ENCODE measurements around the gene SATB1.

The SATB1 gene

DNA sequence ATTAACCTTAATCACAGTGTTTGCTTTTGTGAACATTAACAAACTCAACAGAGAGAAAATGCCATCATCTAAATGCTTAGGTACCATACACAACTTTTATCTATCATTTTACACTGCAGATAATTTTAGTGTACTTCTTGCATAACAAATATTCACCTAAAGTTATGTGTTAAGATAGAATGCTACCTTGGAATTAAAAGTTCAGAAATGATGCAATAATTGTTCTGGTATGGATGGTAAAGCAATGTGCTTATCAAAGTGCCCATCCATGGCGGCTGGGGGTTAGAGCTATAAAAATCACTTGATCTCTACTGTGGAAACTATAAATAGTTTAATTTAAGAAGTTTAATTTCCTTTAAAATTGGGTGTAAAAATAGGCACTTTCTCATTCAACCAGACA is 28.7 kb downstream of the SATB1 start:
- no peak for DNase-seq

DNA sequence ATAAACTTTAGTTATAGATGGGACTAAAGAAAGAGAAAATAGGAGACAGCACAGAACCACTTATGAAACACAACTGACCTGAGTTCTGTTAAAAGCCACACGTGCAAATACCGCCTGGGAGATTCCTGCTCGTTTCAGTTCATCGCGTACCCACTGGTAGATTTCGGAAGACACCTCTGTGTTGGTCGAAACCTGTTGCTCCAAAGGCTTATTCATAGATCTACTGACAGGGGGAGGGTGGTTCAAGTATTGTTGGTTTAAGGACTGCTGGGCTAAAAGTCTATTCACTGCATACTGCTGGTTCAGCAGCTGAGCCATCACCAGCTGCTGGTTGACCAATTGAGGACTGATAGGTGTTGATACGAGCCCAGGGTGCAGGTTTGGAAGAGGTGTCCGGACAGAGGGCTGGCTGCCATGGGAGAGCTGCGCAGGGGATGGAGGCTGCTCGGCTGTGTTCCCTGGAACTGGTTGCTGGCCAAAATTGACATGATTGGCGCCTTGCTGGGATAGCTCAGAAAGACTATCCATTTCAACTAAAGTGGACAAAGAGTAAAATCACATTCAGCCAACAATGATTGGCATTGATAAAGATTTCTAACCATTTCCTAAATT is 30.6 kb downstream of the SATB1 start:
- DNase-seq, result no peak

DNA sequence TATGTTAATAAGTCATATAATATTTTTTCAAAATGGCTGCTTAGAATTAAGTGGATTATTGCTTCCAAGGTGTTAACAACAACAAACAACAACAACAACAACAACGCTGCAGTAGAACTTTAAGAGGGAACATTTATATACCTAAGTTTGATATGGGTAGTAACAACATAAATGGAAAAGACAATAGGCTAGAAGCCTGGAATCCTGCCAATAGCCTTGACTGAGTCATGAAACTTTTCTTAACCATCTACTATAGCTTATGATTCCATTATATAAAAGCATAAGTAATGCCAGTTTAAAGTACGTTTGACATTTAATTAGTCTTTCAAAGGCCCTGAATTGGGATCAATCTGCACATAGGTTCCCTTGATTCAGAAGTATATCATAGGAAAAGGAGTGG is 31.2 kb downstream of the SATB1 start:
- DNase-seq, result no peak

DNA sequence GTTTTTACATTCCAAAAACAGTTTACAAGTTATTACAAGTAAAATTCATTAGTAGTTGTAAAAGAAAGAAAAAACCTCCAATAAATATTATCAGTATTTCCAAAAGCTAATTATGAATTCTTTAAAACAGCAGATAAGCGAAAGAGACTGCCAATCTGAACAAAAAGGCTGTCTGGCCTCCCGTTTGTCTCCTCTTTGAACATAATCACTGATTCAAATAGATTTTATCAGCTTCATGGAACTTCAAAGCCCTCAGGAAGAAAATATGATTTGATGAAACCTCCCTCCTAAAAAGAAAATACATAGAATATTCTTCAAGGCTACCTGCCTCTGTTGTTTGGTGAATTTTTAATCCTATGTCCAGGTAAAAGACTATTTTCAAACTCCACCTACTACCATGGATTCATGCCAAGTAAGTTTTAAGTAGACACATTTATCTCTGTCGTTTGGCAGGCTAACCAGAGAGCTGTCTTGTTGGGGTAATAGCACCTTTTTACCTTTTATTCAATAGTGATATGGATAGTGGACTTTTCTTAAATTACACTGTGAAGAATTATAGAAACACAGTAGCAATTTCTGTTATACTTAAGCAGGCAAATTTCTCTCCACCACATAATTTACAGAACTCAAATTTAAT is 35.0 kb downstream of the SATB1 start:
- DNase-seq, result no peak

DNA sequence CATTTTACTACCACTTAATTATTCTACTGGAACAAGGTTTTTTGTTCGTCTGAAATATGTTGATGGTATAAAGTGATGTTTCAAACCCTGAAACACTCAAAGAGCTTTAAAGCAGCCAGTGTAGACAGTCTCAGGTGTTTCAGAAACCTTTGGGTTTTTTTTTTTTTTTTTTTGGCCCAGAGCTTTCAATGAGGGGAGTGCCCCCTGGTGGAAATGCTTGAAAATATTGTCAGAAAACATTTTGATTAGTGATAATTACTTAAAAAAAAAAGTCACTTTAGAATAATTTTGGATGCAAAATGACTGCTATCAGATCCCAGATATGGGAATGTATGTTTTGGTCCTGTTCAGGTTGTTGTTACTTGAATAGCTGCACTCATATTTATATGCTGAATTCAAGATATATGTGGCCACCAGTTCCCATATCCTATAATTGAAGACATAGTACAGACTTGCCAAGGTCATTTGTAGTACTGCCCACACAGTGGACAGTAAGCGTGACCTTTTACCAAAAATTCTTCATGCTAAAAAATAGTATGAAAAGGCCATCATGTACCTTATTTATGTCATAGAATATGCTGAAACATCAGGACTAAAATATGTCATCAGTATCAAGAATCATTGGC is 35.9 kb downstream of the SATB1 start:
- no peak for DNase-seq

- DNase-seq, result no peak
Observed at GRCh38 chr3:18386274-18386890, 38.8 kb downstream of the SATB1 start.

DNA sequence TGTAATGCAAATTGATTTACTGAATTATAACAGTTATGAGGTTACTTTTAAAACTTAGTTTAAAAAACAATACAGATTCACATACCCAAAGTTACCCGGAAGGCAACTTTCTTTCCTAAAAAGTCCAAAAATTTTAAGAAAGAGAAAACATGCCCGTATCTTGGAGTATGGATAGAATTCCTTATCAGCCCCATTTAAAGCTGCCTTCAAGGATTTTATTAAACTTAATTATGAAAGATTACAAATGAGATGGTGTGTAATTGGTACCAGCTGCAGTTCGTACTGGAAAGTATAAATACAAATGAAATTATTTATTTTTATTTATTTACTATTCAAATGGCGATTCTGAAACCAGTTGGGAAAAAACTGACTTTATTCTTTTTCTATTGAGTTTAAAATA is 39.4 kb downstream of the SATB1 start:
- DNase-seq, result no peak

- no peak for DNase-seq
Observed at GRCh38 chr3:18382760-18383369, 42.3 kb downstream of the SATB1 start.

- DNase-seq, result no peak
Observed at GRCh38 chr3:18379647-18380046, 45.5 kb downstream of the SATB1 start.

DNA sequence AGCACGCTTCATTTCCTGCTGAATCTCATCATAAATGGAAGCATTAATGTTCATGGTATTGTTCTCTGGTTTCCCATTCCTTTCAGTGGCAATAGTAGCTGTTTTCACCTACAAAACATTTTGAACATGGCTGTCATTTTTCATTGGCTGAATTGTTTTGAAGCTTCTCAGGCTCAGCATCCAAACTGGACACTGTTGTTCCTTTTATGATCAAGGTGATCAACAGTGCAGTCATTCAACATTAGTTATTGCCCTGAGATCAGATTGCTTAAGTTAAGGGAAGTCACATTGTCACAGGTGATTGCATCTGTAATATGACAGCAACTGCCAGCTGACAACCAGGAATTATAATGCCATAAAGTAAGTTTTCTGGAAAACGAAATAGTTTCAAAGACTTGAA is 46.9 kb downstream of the SATB1 start:
- DNase-seq, result no peak

DNA sequence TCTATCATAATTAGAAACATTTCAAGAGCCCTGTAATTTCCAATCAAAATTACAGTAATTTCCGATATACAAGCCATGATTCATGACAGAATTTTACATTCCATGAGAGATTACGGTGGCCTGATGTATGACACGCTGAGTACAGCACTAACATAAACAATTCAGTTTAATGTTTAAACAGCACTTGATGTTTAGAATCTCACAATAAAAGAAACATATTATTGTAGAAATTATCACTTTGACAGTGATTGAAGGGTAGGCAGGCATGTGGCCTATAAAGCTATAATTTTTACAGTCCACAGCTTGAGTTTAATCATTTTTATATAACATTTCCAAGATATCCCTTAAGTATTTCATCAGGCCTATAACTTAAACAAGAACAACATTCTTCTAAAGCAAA is 48.5 kb downstream of the SATB1 start:
- no peak for DNase-seq

- no peak for DNase-seq
Observed at GRCh38 chr3:18372786-18373405, 52.2 kb downstream of the SATB1 start.

DNA sequence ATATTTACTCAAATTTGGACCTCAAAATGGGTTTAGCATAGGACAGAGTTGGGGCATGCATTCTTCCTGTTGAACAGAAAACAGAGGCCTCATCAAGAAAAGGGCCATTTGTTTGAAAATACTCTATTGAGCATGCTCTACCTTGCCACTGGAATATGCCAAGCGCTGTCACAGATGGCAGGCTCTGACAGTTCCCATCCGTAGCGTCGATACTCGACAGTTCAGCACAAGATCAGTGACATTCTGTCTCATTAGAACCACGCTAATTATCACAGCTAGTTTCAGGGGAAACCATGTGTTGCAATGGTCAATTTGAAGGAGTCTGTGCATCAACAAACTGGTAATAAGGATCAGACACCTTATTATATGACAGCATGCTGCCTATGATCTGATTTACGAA is 54.5 kb downstream of the SATB1 start:
- DNase-seq, result no peak

- DNase-seq, result no peak
Observed at GRCh38 chr3:18369551-18370185, 55.5 kb downstream of the SATB1 start.

DNA sequence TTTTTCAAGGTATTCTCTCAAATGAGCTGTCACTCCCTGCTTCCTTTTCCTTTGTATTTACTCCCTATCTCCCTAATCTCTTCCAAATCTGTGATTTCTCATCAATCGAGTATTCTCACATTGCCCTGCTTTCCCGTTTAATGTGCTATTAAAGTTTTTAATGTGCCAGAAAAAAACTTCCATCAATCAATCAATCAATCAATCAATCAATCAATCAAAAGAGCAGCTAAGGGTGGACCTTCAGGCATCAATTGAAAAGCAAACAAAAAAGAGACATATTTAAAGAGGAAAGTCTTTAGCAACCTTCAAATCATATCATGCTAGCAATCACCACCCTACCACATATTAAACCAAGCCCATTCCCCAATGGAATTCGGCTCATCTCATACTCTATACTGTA is 58.9 kb downstream of the SATB1 start:
- no peak for DNase-seq

- DNase-seq, result no peak
Observed at GRCh38 chr3:18363338-18363737, 61.8 kb downstream of the SATB1 start.

- DNase-seq, result no peak
Observed at GRCh38 chr3:18357747-18358146, 67.4 kb downstream of the SATB1 start.

GRCh38 chr3:18355832-18356231 is 69.3 kb downstream of the SATB1 start:
- DNase-seq, result no peak

- no peak for DNase-seq
Observed at GRCh38 chr3:18354701-18355100, 70.4 kb downstream of the SATB1 start.

DNA sequence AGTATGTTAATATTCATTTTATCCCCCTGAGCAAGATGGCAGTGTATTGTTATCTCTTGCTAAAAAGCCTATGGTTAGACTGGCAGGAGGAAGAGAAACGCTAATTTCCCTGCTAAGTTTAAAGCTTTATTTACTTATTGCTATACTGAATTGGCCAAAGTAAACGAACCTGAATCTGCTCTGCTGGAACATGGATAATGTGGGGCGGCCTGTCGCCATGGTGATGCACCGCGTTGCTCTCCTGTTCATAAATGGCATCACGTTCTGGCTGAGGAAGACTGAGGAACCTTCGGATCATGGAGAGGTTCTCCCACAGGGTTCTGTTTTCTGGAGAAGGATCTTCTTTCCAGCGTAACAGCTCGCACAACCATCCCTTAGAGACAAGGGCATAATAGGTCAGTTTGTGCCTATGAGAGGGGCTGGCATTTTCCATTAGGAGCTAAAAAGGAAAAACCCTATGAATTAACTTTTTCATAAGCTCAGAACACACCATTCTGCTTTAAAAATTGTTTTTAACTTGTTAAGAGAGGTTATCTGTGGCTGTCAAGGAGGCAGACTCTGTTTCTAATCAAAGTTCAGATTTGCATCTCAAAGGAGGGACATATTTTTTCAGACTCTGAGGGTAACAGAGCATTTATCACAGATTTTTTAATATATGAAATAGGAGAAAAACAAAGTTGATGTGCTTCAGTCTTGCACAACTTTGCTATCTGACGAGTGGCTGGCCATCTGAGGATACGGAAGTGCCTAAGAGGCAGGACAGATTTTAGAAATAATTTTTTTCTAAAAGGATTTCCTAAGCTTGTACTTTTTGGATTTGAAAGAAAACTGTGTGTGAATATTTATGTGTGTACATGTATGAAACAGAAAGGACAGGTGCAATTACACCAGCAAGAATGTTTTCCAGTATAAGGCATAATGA is 73.1 kb downstream of the SATB1 start:
- no peak for DNase-seq

DNA sequence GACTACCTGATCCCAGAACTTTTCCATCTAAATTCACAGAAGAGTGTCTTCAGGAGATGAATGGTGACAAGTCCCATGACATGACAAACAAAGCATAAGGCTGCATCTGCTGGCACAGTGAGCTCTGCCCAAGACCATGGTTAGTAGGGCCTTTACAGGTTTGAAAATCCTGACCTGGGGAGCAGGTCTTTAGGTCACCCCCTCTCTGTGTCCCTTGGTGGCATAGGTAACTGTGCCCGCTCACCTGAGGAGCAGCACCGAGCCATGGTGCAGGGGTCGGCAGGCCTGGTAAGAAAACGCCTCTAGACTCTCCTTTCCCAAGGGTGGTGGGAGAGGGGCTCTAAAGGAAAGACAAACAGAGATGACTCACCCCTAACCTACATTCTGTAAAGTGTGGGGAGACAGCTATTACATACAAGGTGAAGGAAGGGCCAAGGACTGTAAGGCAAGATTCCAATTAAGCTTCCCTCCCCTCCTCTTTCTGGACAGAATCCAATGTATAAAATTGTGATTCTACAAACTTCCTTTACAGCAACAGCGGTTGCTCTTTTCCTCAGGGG is 74.0 kb downstream of the SATB1 start:
- DNase-seq, result no peak
